Measurements from ENCODE around the gene GMDS.
A peak's percentile ranks its signal among the peaks of the same experiment; 100 is the strongest.

GMDS gene

DNA sequence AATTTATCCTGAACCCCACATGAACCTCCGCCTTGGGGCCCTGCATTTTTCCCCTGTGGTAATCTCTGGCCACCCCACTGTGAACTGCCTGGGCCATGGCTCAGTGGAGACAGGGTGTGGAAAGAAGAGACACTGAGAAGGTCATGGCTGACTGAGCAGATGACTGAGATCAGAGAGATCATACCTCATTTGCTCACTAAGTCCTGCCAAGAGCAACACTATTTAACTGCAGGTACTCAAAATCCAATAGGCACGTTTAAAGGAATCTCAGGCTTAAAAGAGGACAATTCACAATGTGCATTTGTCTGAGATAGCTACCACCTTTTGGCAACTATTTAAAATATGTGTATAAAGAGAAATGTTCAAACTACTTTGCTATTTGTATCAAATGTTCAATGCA, 305.0 kb downstream of the GMDS start:
- DNase-seq (ENCODE audit: low spot score), result no peak

- no peak for DNase-seq (ENCODE audit: low spot score)
These were observed 312.1 kb downstream of the GMDS start for GRCh38 chr6:1933292-1933691.

- no peak for DNase-seq (ENCODE audit: low spot score)
These were observed 313.6 kb downstream of the GMDS start for GRCh38 chr6:1931817-1932216.

GRCh38 chr6:1930356-1930755, 315.0 kb downstream of the GMDS start:
- DNase-seq (ENCODE audit: low spot score), result no peak

DNA sequence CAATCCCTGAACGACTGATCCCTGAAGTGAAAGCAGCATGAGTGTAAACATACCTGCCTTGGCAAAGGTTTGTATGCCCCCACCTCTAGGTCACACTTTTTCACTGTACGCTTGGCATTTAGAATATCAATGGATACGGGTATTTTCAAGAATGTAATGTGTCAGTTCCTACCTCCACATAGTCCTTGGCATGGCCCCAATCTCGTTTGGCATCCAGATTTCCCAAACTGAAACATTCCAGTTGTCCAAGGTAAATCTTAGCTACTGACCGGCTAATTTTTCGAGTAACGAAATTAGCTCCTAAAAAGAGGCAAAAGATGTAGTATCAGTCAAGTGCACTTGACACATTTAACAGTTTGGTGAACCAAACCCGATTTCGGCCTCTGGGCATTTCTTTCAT, 315.5 kb downstream of the GMDS start:
- no peak for DNase-seq (ENCODE audit: low spot score)

DNA sequence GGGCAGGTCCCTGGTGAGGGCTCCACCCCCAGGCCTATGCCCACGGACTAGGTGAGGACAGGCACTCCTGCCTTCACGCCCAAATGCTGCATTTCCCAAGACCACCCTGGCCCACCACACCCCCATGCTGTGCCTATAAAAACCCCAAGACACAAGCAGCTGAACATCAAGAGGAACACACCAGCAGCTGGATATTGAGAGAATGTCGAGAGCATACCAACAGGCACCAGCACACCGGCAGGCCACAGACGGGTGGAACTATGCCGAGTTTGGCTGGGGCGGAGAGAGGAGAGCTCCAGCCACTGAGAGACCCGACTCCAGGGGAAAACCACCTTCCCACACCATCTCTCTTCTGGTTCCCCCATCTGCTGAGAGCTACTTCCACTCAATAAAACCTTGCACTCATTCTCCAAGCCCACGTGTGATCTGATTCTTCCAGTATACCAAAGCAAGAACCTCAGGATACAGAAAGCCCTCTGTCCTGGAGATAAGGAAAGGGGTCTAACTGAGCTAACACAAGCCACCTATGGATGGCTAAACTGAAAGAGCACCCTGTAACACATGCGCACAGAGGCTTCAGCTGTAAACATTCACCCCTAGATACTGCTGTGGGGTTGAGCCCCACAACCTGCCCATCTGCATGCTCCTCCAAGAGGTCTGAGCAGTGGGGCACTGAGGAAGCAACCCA, 319.5 kb downstream of the GMDS start:
- DNase-seq (ENCODE audit: low spot score), result no peak

- no peak for DNase-seq (ENCODE audit: low spot score)
These were observed 322.0 kb downstream of the GMDS start for GRCh38 chr6:1923449-1923848.

GRCh38 chr6:1917626-1918371, 327.6 kb downstream of the GMDS start:
- DNase-seq (ENCODE audit: low spot score), result peak; percentile 47

DNA sequence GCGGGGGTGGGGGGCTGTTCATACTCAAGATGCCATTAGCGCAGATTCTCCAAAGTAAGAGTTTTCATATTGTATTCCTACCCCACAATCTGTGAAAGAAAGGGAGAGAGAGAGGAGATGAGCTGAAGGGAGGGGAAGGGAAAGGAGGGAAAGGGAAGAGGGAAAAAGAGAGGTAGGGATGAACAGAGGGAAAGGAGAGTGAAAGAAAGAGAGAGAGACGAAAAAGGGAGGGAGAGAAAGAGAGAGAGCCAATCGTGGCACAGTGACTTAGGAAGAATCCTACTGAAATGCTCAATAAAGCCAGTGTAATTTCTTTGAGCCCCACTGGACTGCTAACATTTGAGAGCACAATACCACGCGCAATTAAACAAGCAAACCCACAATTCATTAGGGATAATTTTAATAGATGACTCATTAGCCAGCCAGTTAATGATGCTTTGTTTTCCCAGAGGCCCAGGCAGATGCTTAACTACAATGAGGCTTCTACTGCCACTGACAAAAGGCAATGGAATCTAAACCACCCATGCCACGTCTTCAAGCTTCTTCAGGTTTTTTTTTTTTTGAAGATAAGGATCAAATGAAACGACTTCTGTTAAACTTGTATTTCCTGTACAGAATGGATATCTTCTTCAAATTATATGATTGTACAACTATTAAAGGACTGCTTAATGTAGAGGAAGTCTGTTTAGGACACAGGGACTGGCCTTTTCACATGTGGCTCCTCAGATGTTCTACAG, 328.9 kb downstream of the GMDS start:
- DNase-seq (ENCODE audit: low spot score), result peak; percentile 60

DNA sequence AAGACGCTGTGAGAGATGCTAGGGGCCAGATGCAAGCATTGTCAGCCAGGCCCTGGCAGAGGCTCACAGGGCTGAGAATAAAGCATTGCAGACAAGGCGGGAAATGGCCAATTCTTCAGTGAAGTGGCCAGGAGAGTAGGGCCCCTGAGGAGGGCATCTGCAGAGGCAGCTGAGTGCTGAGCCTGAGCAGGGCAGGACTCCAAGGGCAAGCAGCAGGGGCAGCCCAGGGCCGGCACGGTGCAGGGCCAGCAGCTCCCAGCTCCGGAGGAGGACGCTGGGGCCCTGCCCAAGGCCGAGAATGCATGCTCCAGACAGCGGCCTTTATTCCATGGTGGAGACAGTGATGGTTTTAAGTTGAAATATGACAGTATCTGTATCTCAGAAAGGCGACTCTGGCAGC, 330.2 kb downstream of the GMDS start:
- no peak for DNase-seq (ENCODE audit: low spot score)

DNA sequence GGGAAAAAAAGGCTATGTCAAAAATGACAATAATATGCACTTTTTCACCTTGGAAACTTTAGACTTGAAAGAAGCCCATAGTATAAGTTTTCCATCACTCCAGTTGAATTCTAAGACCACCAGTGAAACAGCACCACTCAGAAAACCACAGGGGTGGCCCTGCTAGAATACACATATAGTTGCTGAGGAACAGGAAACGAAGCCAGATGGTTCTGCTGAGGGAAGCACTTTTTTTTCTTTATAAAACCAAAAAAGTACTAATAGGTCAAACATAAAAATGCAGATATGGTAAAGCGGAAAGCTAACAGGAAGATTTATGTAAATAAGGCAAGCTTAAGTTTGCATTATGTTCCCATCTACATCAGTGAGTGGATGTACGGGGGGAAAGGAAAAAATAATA, 331.8 kb downstream of the GMDS start:
- DNase-seq (ENCODE audit: low spot score), result no peak

DNA sequence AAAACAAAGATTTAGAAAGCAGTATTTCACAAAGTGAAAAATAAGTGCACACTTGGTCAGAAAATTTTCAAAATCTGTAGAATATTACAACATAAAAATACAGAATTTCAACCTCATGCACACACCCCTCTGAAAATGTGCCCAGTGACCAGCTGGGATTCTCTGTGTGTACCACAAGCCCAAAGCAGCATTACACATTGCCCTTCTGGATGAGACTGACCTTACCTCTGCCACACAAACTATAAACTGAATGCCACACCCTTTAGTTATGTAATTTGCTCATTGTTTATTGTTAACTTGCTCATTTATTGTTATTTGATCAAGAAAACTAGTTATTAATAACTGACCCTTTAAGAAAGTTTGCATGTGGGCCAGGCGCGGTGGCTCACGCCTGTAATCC, 332.7 kb downstream of the GMDS start:
- no peak for DNase-seq (ENCODE audit: low spot score)

GRCh38 chr6:1911474-1911873, 333.9 kb downstream of the GMDS start:
- no peak for DNase-seq (ENCODE audit: low spot score)

DNA sequence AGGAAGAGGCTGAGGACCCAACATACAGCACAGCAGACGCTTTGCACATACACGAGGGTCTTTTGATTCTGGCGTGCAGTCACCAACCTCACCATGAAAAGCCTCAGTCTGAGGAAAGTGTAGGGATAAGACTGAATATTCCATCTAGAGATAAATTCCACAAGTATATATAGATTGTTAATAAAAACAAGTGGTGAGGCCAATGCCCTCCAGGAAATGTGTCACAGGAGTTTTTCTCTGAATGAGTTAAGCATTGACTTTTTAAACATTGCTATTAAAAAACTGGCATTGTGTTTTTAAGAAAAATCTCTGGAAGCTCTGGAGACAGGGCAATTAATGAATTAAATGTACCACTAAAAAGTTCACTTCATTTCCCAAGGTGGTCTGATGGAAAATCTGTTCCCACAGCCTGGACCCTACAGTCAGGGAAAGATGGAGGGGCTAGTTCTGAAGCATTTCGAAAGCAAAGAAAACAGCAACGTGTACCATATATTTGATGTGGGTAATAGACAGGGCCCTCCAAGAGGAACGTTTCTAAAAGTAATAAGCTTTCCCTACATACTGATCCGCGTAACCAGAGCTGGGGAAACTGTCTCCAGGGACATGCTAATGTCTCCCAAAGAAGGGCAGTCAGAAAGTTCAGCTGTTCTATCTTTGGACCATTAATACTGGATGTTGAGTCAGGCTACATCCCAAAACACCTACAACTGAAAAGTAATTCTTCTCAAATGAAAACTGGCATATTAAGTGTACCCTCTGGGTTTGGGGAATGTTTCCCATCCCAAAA, 334.6 kb downstream of the GMDS start:
- DNase-seq (ENCODE audit: low spot score), result peak; percentile 23

- DNase-seq (ENCODE audit: low spot score), result no peak
These were observed 336.6 kb downstream of the GMDS start for GRCh38 chr6:1908784-1909183.

GRCh38 chr6:1906609-1907008, 338.8 kb downstream of the GMDS start:
- DNase-seq (ENCODE audit: low spot score), result no peak

DNA sequence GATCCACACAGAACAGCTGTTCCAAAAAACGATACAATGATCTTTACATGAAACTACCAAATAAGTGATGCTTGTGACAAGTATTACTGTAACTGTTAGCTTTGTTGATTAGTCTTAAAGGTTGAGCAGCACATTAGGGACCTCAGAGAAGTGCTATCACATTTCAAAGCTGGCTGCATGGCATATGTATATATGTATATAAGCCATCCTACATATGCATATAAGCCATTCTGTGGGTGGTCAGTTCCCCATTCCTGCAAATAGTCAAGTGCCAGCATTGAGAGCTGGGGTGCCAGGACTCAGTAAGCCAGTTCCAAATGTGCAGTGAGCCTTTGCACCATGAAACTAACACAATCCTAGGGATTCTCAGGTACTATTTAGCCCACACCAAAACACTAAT, 339.4 kb downstream of the GMDS start:
- no peak for DNase-seq (ENCODE audit: low spot score)

- no peak for DNase-seq (ENCODE audit: low spot score)
These were observed 340.5 kb downstream of the GMDS start for GRCh38 chr6:1904898-1905297.

DNA sequence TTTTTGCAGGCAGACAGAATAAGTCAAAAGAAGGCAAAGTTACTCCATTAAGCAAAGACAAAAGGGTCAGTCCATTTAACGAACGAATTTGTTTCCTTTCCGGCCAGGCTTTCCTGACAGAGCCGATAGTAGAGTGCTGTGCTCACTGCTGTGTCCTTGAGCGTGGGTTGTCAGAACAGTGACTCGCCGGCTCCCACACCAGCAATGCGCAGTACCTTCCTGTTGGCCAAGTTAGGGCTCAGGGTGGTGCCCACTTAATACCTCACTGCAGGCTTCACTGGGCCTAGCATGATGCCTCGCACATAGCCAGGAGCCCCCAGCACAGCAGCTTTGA, 341.0 kb downstream of the GMDS start:
- DNase-seq (ENCODE audit: low spot score), result no peak

DNA sequence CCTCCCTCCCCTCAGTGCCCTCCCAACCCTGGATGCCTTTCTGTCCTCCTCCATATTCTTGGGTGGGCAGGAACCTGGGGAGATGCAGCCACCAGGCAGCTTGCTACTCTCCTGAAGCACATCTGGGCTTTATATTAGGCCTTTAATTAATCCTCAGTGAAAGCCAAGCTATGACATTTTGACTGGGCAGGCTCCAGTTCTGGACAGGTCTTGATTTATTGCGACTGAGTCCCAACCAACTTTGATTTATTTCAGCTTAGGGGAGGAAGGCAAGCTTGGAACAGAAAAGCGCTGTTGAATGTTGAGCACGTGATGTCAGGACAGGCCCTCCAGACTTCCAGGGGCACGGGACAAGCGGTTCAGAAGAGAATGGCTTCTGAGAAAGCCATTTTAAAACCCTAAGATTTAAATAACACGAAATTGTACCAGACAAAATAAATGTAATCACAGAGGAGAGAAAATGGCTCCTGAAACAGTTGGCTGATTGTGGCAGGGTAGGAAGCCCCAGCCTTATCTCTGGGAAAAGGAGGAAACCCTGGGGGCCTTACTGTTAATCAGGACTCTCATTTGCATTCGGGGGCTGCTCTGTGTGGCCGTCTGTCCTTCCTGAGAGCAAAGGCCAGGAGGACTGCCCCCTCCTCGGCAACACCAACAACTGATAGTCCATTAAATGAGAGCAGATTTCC, 341.5 kb downstream of the GMDS start:
- peak; percentile 22 for DNase-seq (ENCODE audit: low spot score)

GRCh38 chr6:1901556-1901955, 343.8 kb downstream of the GMDS start:
- peak; percentile 60 for DNase-seq (ENCODE audit: low spot score)

DNA sequence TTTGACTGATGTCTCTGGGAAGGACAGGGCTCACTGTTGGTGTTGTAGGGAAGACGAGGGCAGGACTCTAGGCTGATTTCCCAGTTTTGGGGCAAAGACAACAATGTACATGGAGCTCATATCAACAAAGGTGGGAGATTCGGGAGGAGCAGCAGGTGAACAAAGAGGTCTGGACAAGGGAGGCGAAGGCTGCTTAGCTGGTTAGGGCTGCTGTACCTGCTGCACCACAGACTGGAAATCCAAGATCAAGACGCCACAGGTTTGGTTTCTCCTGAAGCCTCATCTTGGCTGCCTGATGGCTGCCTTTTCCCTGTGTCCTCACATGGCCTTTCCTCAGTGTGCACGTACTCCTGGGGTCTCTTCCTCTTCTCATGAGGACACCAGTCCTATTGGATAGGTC, 348.5 kb downstream of the GMDS start:
- DNase-seq (ENCODE audit: low spot score), result no peak

All from COLO829 (cell line).